ENCODE results near the gene RABAC1. TPM values are rescaled to one million over a fixed set of nuclear protein-coding genes. Genes with fewer than 3 reads are reported as not detected.

The RABAC1 gene
- total and polyA plus RNA-seq, 3 experiments from 2014 or later: 74.7 to 220 (median 83.3) TPM

- peaks cover 34 to 43% (median 35%) of the 10 kb centered on the region in 3 donors for H3K4me1 Mint-ChIP-seq
- H3K4me1 ChIP-seq (ENCODE audit: insufficient read depth, low read length): peaks cover 22% of the 10 kb centered on the region
- CTCF ChIA-PET: no interaction called here
- no peaks in the 10 kb centered on the region for H3K9me3 Mint-ChIP-seq
- H3K36me3 Mint-ChIP-seq: no peaks in the 10 kb centered on the region
- POLR2A ChIA-PET: interaction anchor here (0.6 kb wide), 1 partner anchor 125 kb away, joined by 5 read pairs; no protein-coding TSS in a partner anchor
- peaks cover 55 to 69% of the 10 kb centered on the region in 2 donors for H3K27me3 Mint-ChIP-seq
- H3K27ac ChIP-seq (ENCODE audit: low read depth, low read length): no peak overlapping the region
- no peaks in the 10 kb centered on the region for H3K36me3 ChIP-seq (ENCODE audit: insufficient read depth, low read length)
- H3K4me3 ChIP-seq (ENCODE audit: low read length): no peak overlapping the region
- DNase-seq: no peak
- H3K27ac Mint-ChIP-seq: peak overlapping the region in 2 of 8 donors; percentile 15 to 59
- H3K4me3 Mint-ChIP-seq: peak overlapping the region in 2 of 7 donors; percentile 34 to 63
- H3K9me3 ChIP-seq (ENCODE audit: low read length): no peaks in the 10 kb centered on the region
- peaks cover 50% of the 10 kb centered on the region for H3K27me3 ChIP-seq (ENCODE audit: insufficient read depth, low read length, poor library complexity, severe bottlenecking)
Measured at GRCh38 chr19:41997851-41998229, 38.7 kb upstream of the RABAC1 start.

GRCh38 chr19:41997121-41997850 is 38.2 kb upstream of the RABAC1 start:
- POLR2A ChIA-PET: interaction anchor here (0.6 kb wide), 1 partner anchor 126 kb away, joined by 5 read pairs; no protein-coding TSS in a partner anchor
- H3K27ac ChIP-seq (ENCODE audit: low read depth, low read length): no peak overlapping the region
- no peaks in the 10 kb centered on the region for H3K36me3 ChIP-seq (ENCODE audit: insufficient read depth, low read length)
- H3K9me3 ChIP-seq (ENCODE audit: low read length): no peaks in the 10 kb centered on the region
- Mint-ChIP-seq H3K9me3 (no peaks in the 10 kb centered on the region), H3K27ac (peak overlapping the region in 1 of 8 donors; percentile 70), H3K27me3 (peaks cover 52 to 68% of the 10 kb centered on the region in 2 donors), H3K4me3 (peak overlapping the region in 5 of 7 donors; percentile 24 to 78 (median 59)), H3K36me3 (no peaks in the 10 kb centered on the region), H3K4me1 (peaks cover 39 to 48% (median 40%) of the 10 kb centered on the region in 3 donors)
- H3K4me1 ChIP-seq (ENCODE audit: insufficient read depth, low read length): peaks cover 22% of the 10 kb centered on the region
- peaks cover 50% of the 10 kb centered on the region for H3K27me3 ChIP-seq (ENCODE audit: insufficient read depth, low read length, poor library complexity, severe bottlenecking)
- H3K4me3 ChIP-seq (ENCODE audit: low read length): no peak overlapping the region
- CTCF ChIA-PET: no interaction called here
- DNase-seq: peak in 4 of 5 donors; percentile 6 to 35 (median 20)

GRCh38 chr19:41995959-41996797 is 37.1 kb upstream of the RABAC1 start:
- H3K4me1 Mint-ChIP-seq: peaks cover 39 to 48% (median 40%) of the 10 kb centered on the region in 3 donors
- POLR2A ChIA-PET: interaction anchor here (0.6 kb wide), 1 partner anchor 17 kb away, joined by 4 read pairs; no protein-coding TSS in a partner anchor
- Histone ChIP-seq H3K4me1 (ENCODE audit: insufficient read depth, low read length) (peaks cover 22% of the 10 kb centered on the region), H3K36me3 (ENCODE audit: insufficient read depth, low read length) (no peaks in the 10 kb centered on the region), H3K4me3 (ENCODE audit: low read length) (no peak overlapping the region), H3K9me3 (ENCODE audit: low read length) (no peaks in the 10 kb centered on the region), H3K27me3 (ENCODE audit: insufficient read depth, low read length, poor library complexity, severe bottlenecking) (peaks cover 45% of the 10 kb centered on the region), H3K27ac (ENCODE audit: low read depth, low read length) (no peak overlapping the region)
- peak overlapping the region in 6 of 7 donors; percentile 3 to 88 (median 46) for H3K4me3 Mint-ChIP-seq
- no peaks in the 10 kb centered on the region for H3K9me3 Mint-ChIP-seq
- H3K36me3 Mint-ChIP-seq: no peaks in the 10 kb centered on the region
- DNase-seq: no peak
- peak overlapping the region in 2 of 8 donors; percentile 44 to 70 for H3K27ac Mint-ChIP-seq
- CTCF ChIA-PET: no interaction called here
- H3K27me3 Mint-ChIP-seq: peaks cover 42 to 57% of the 10 kb centered on the region in 2 donors

GRCh38 chr19:41994994-41995958 is 36.2 kb upstream of the RABAC1 start:
- no peaks in the 10 kb centered on the region for H3K9me3 ChIP-seq (ENCODE audit: low read length)
- Mint-ChIP-seq H3K9me3 (no peaks in the 10 kb centered on the region), H3K27me3 (peaks cover 37 to 48% of the 10 kb centered on the region in 2 donors), H3K36me3 (no peaks in the 10 kb centered on the region), H3K27ac (peak overlapping the region in 7 of 8 donors; percentile 22 to 91 (median 63)), H3K4me1 (peaks cover 39 to 48% (median 40%) of the 10 kb centered on the region in 3 donors), H3K4me3 (peak overlapping the region; percentile 59 to 88 (median 79))
- DNase-seq: no peak
- no peak overlapping the region for H3K4me3 ChIP-seq (ENCODE audit: low read length)
- H3K4me1 ChIP-seq (ENCODE audit: insufficient read depth, low read length): peaks cover 22% of the 10 kb centered on the region
- H3K36me3 ChIP-seq (ENCODE audit: insufficient read depth, low read length): no peaks in the 10 kb centered on the region
- peaks cover 40% of the 10 kb centered on the region for H3K27me3 ChIP-seq (ENCODE audit: insufficient read depth, low read length, poor library complexity, severe bottlenecking)
- POLR2A ChIA-PET: interaction anchor here (0.6 kb wide), 1 partner anchor 16 kb away, joined by 4 read pairs; no protein-coding TSS in a partner anchor
- CTCF ChIA-PET: no interaction called here
- no peak overlapping the region for H3K27ac ChIP-seq (ENCODE audit: low read depth, low read length)

- no peak for DNase-seq
- H3K4me1 ChIP-seq (ENCODE audit: insufficient read depth, low read length): peaks cover 22% of the 10 kb centered on the region
- H3K27me3 ChIP-seq (ENCODE audit: insufficient read depth, low read length, poor library complexity, severe bottlenecking): peaks cover 33% of the 10 kb centered on the region
- Mint-ChIP-seq H3K9me3 (no peaks in the 10 kb centered on the region), H3K4me3 (peak overlapping the region; percentile 59 to 88 (median 79)), H3K36me3 (no peaks in the 10 kb centered on the region), H3K4me1 (peaks cover 39 to 47% (median 40%) of the 10 kb centered on the region in 3 donors), H3K27ac (peak overlapping the region in 4 of 8 donors; percentile 27 to 91 (median 45)), H3K27me3 (peaks cover 30 to 41% of the 10 kb centered on the region in 2 donors)
- H3K4me3 ChIP-seq (ENCODE audit: low read length): peak overlapping the region; percentile 60
- H3K9me3 ChIP-seq (ENCODE audit: low read length): no peaks in the 10 kb centered on the region
- CTCF ChIA-PET: no interaction called here
- POLR2A ChIA-PET: no interaction called here
- H3K36me3 ChIP-seq (ENCODE audit: insufficient read depth, low read length): no peaks in the 10 kb centered on the region
- no peak overlapping the region for H3K27ac ChIP-seq (ENCODE audit: low read depth, low read length)
Measured at GRCh38 chr19:41994521-41994971, 35.4 kb upstream of the RABAC1 start.

- Mint-ChIP-seq H3K9me3 (no peaks in the 10 kb centered on the region), H3K36me3 (no peaks in the 10 kb centered on the region), H3K4me1 (peaks cover 36 to 43% (median 40%) of the 10 kb centered on the region in 3 donors), H3K27me3 (peaks cover 25 to 36% of the 10 kb centered on the region in 2 donors), H3K4me3 (peak within 1 kb of the TSS; percentile 77 to 96 (median 88)), H3K27ac (peak within 1 kb of the TSS in 7 of 8 donors; percentile 32 to 99 (median 93))
- peaks cover 29% of the 10 kb centered on the region for H3K27me3 ChIP-seq (ENCODE audit: insufficient read depth, low read length, poor library complexity, severe bottlenecking)
- ChIA-PET CTCF (no interaction called here), POLR2A (no interaction called here)
- DNase-seq: peak; percentile 49 to 73 (median 61)
- H3K27ac ChIP-seq (ENCODE audit: low read depth, low read length): no peak within 1 kb of the TSS
- H3K9me3 ChIP-seq (ENCODE audit: low read length): no peaks in the 10 kb centered on the region
- peaks cover 22% of the 10 kb centered on the region for H3K4me1 ChIP-seq (ENCODE audit: insufficient read depth, low read length)
- no peaks in the 10 kb centered on the region for H3K36me3 ChIP-seq (ENCODE audit: insufficient read depth, low read length)
- H3K4me3 ChIP-seq (ENCODE audit: low read length): peak within 1 kb of the TSS; percentile 60
Measured at GRCh38 chr19:41993612-41994483, 34.7 kb upstream of the RABAC1 start, which contains the start of gene ATP1A3. ATP1A3 (minus strand) TSS chr19:41994230; CDS start chr19:41994076, 154 bp downstream.

Measured in CD8-positive, alpha-beta memory T cell (primary cell).